Mucosa of descending colon (tissue), 3 donors: ENCODE results near the gene ATG9B. TPM values are rescaled to one million over a fixed set of nuclear protein-coding genes. Genes with fewer than 3 reads are reported as not detected.
A peak's percentile ranks its signal among the peaks of the same experiment; 100 is the strongest.

Experiments
- ATAC-seq: fragments of 200-7000 bp; cut with Tn5 transposase; one replicate; pipeline ENCODE4 v1.9.1; 2020; ENCODE audit warnings: mild to moderate bottlenecking, moderate library complexity
- DNase-seq, 3 donors: peaks; one replicate each; pipeline ENCODE4 v3.0.0-alpha.2; 2020
- H3K36me3 ChIP-seq: fragments of 200-600 bp; one replicate; pipeline ENCODE4 v1.8.0; 2021; ENCODE audit warnings: low read depth, mild to moderate bottlenecking
- H3K4me1 ChIP-seq: fragments of 200-600 bp; one replicate; pipeline ENCODE4 v1.8.0; 2021; ENCODE audit warnings: low read depth, mild to moderate bottlenecking
- H3K4me3 ChIP-seq: fragments of 200-600 bp; one replicate; pipeline ENCODE4 v1.8.0; 2021; ENCODE audit warnings: mild to moderate bottlenecking
- H3K9me3 ChIP-seq: fragments of 200-600 bp; one replicate; pipeline ENCODE4 v1.8.0; 2021; ENCODE audit warnings: mild to moderate bottlenecking
- CTCF ChIP-seq: fragments of 200-600 bp; IDR thresholded peaks from one replicate; pipeline ENCODE4 v1.8.0; 2022; ENCODE audit warnings: antibody characterized with exemption, mild to moderate bottlenecking
- intact Hi-C, 2 donors: fragments of 100-400 bp; cut with DNase I in 1 of 2; cut with micrococcal nuclease in 1 of 2; formaldehyde crosslinking; loops; one replicate each; pipeline versions ENCODE4 v1.11.0 to v1.11.1; 2022; cut with DNase I, micrococcal nuclease
- total RNA-seq, 3 donors: library from RNA; stranded (reverse); fragmentation: NEBNext Ultra II Directional in 2 of 3; extraction: Animal tissue kit (Norgen Biotek cat#: 25700) in 2 of 3; gene quantifications; one replicate each; pipeline versions ENCODE4 v1.2.1 to v1.2.4, GENCODE V29; 2021 to 2023
- donor health status: DM: no; HTN: no; CAD: no; lungs with moderate emphysema.
- donor health status: DM: no; HTN: no; CAD: no.
- donor health status: DM: no; HTN: yes; CAD: no.

The ATG9B gene
- total RNA-seq, 3 donors from 2014 or later = 0.09 to 0.90 (median 0.89) TPM

- H3K9me3 ChIP-seq = no peaks in the 10 kb centered on the region
- no peaks in the 10 kb centered on the region for H3K36me3 ChIP-seq
- ATAC-seq (no peak), DNase-seq (peak in 2 of 3 donors; percentile 50 to 70)
- peaks cover 36% of the 10 kb centered on the region for H3K4me1 ChIP-seq
- TF ChIP-seq CTCF = no peak
- intact Hi-C loops = no loop called here
- peak overlapping the region; percentile 50 for H3K4me3 ChIP-seq
These were observed 36.3 kb upstream of the ATG9B start for GRCh38 chr7:151060416-151061212.

- intact Hi-C loops = no loop called here
- no peaks in the 10 kb centered on the region for H3K9me3 ChIP-seq
- H3K36me3 ChIP-seq = no peaks in the 10 kb centered on the region
- TF ChIP-seq CTCF = no peak
- ATAC-seq (no peak), DNase-seq (no peak)
- H3K4me3 ChIP-seq = peak overlapping the region; percentile 50
- peaks cover 36% of the 10 kb centered on the region for H3K4me1 ChIP-seq
These were observed 35.8 kb upstream of the ATG9B start for GRCh38 chr7:151060113-151060415.

GRCh38 chr7:151059367-151060112 is 35.2 kb upstream of the ATG9B start, which contains the start of gene SLC4A2:
Gene SLC4A2, plus strand, starts transcription at chr7:151059589. Its CDS starts 2,399 bp downstream, at chr7:151061988.
- TF ChIP-seq CTCF = peak; percentile 26
- H3K4me1 ChIP-seq = peaks cover 36% of the 10 kb centered on the region
- ATAC-seq = peak; percentile 63
- intact Hi-C loops = no loop called here
- H3K4me3 ChIP-seq = peak within 1 kb of the TSS; percentile 50
- H3K36me3 ChIP-seq = no peaks in the 10 kb centered on the region
- no peaks in the 10 kb centered on the region for H3K9me3 ChIP-seq
- peak; percentile 86 to 91 (median 90) for DNase-seq

GRCh38 chr7:151058781-151059366 is 34.6 kb upstream of the ATG9B start:
- DNase-seq (peak in 1 of 3 donors; percentile 38), ATAC-seq (no peak)
- Histone ChIP-seq H3K4me3 (peak overlapping the region; percentile 50), H3K36me3 (no peaks in the 10 kb centered on the region), H3K9me3 (no peaks in the 10 kb centered on the region), H3K4me1 (peaks cover 36% of the 10 kb centered on the region)
- intact Hi-C loops = no loop called here
- TF ChIP-seq CTCF = no peak

GRCh38 chr7:151057989-151058780 is 33.9 kb upstream of the ATG9B start:
- H3K4me3 ChIP-seq = peak overlapping the region; percentile 36
- no peaks in the 10 kb centered on the region for H3K9me3 ChIP-seq
- peaks cover 36% of the 10 kb centered on the region for H3K4me1 ChIP-seq
- DNase-seq = peak; percentile 97 to 99 (median 98)
- intact Hi-C loops = no loop called here
- H3K36me3 ChIP-seq = no peaks in the 10 kb centered on the region
- TF ChIP-seq CTCF = no peak
- ATAC-seq = peak; percentile 82
